Measurements from ENCODE around the gene CANT1. TPM values are rescaled to one million over a fixed set of nuclear protein-coding genes. Genes with fewer than 3 reads are reported as not detected.

CANT1 gene
- total RNA-seq, 1 donor = 49.2 TPM

GRCh38 chr17:79012563-79013134 is 3.1 kb upstream of the CANT1 start:
- no peak for DNase-seq (ENCODE audit: insufficient read length, low spot score, missing footprints)
- no peaks in the 10 kb centered on the region for H3K9me3 ChIP-seq (ENCODE audit: low read depth, low read length)
- no peak for TF ChIP-seq CTCF (IDR thresholded peaks at IDR 0.05; ENCODE audit: extremely low read depth, low read depth, low read length)
- peaks cover 30% of the 10 kb centered on the region for H3K4me1 ChIP-seq (ENCODE audit: insufficient read depth, low read length)
- H3K4me2 ChIP-seq (ENCODE audit: insufficient read depth, low read length) = no peak overlapping the region
- H3K79me2 ChIP-seq (ENCODE audit: insufficient read depth, low read length) = peaks cover 21% of the 10 kb centered on the region
- H4K20me1 ChIP-seq (ENCODE audit: insufficient read depth, low read length) = peaks cover 15% of the 10 kb centered on the region
- no peaks in the 10 kb centered on the region for H3K36me3 ChIP-seq (ENCODE audit: insufficient read depth, low read length)
- H3K27me3 ChIP-seq (ENCODE audit: insufficient read depth, low read length) = no peaks in the 10 kb centered on the region
- H3K4me3 ChIP-seq (ENCODE audit: insufficient read depth, low read length) = no peak overlapping the region
- H3K27ac ChIP-seq (ENCODE audit: low read depth, low read length) = no peak overlapping the region
- no peak overlapping the region for H2AFZ ChIP-seq (ENCODE audit: low read length)

- Histone ChIP-seq H3K27me3 (ENCODE audit: insufficient read depth, low read length) (no peaks in the 10 kb centered on the region), H3K4me2 (ENCODE audit: insufficient read depth, low read length) (peak overlapping the region; percentile 51), H3K36me3 (ENCODE audit: insufficient read depth, low read length) (no peaks in the 10 kb centered on the region), H3K27ac (ENCODE audit: low read depth, low read length) (peak overlapping the region; percentile 61), H3K79me2 (ENCODE audit: insufficient read depth, low read length) (peaks cover 31% of the 10 kb centered on the region), H3K4me3 (ENCODE audit: insufficient read depth, low read length) (peak overlapping the region; percentile 21), H2AFZ (ENCODE audit: low read length) (peak overlapping the region; percentile 87), H4K20me1 (ENCODE audit: insufficient read depth, low read length) (peaks cover 23% of the 10 kb centered on the region), H3K9me3 (ENCODE audit: low read depth, low read length) (no peaks in the 10 kb centered on the region), H3K4me1 (ENCODE audit: insufficient read depth, low read length) (peaks cover 30% of the 10 kb centered on the region)
- peak; percentile 13 for DNase-seq (ENCODE audit: insufficient read length, low spot score, missing footprints)
- no peak for TF ChIP-seq CTCF (IDR thresholded peaks at IDR 0.05; ENCODE audit: extremely low read depth, low read depth, low read length)
Observed at GRCh38 chr17:79011451-79012147, 2.0 kb upstream of the CANT1 start.

GRCh38 chr17:79010304-79010646 is 711 bp upstream of the CANT1 start:
- peaks cover 35% of the 10 kb centered on the region for H4K20me1 ChIP-seq (ENCODE audit: insufficient read depth, low read length)
- H3K27ac ChIP-seq (ENCODE audit: low read depth, low read length) = peak overlapping the region; percentile 83
- peak overlapping the region; percentile 86 for H3K4me2 ChIP-seq (ENCODE audit: insufficient read depth, low read length)
- no peaks in the 10 kb centered on the region for H3K36me3 ChIP-seq (ENCODE audit: insufficient read depth, low read length)
- DNase-seq (ENCODE audit: insufficient read length, low spot score, missing footprints) = peak; percentile 41
- peak overlapping the region; percentile 88 for H2AFZ ChIP-seq (ENCODE audit: low read length)
- H3K9me3 ChIP-seq (ENCODE audit: low read depth, low read length) = no peaks in the 10 kb centered on the region
- peak overlapping the region; percentile 96 for H3K4me3 ChIP-seq (ENCODE audit: insufficient read depth, low read length)
- peaks cover 30% of the 10 kb centered on the region for H3K4me1 ChIP-seq (ENCODE audit: insufficient read depth, low read length)
- H3K79me2 ChIP-seq (ENCODE audit: insufficient read depth, low read length) = peaks cover 44% of the 10 kb centered on the region
- no peaks in the 10 kb centered on the region for H3K27me3 ChIP-seq (ENCODE audit: insufficient read depth, low read length)
- TF ChIP-seq CTCF (IDR thresholded peaks at IDR 0.05; ENCODE audit: extremely low read depth, low read depth, low read length) = no peak

GRCh38 chr17:79008666-79009387 is 737 bp downstream of the CANT1 start:
- peak overlapping the region; percentile 96 for H3K4me3 ChIP-seq (ENCODE audit: insufficient read depth, low read length)
- peak overlapping the region; percentile 68 for H2AFZ ChIP-seq (ENCODE audit: low read length)
- H3K4me2 ChIP-seq (ENCODE audit: insufficient read depth, low read length) = peak overlapping the region; percentile 99
- DNase-seq (ENCODE audit: insufficient read length, low spot score, missing footprints) = peak; percentile 84
- H3K36me3 ChIP-seq (ENCODE audit: insufficient read depth, low read length) = no peaks in the 10 kb centered on the region
- no peaks in the 10 kb centered on the region for H3K27me3 ChIP-seq (ENCODE audit: insufficient read depth, low read length)
- no peak for TF ChIP-seq CTCF (IDR thresholded peaks at IDR 0.05; ENCODE audit: extremely low read depth, low read depth, low read length)
- no peaks in the 10 kb centered on the region for H3K9me3 ChIP-seq (ENCODE audit: low read depth, low read length)
- peaks cover 30% of the 10 kb centered on the region for H3K4me1 ChIP-seq (ENCODE audit: insufficient read depth, low read length)
- peak overlapping the region; percentile 83 for H3K27ac ChIP-seq (ENCODE audit: low read depth, low read length)
- H4K20me1 ChIP-seq (ENCODE audit: insufficient read depth, low read length) = peaks cover 36% of the 10 kb centered on the region
- peaks cover 51% of the 10 kb centered on the region for H3K79me2 ChIP-seq (ENCODE audit: insufficient read depth, low read length)
